CD4-positive, alpha-beta T cell treated with Interleukin-17A for 1 hour (primary cell): ENCODE data around the gene B3GALT4.
"Not testable (repeated sequence)": the region's sequence is repeated elsewhere in the genome, so short reads cannot be mapped to it uniquely, and the experiment has no call there.

Experiments used
- DNase-seq: peaks from one replicate; pipeline ENCODE4 v3.0.0-alpha.2; 2020

B3GALT4 gene

GRCh38 chr6:33276864-33277662 is at the start of gene B3GALT4:
B3GALT4 (plus strand) TSS chr6:33277123; CDS start chr6:33277420, 297 bp downstream.
- DNase-seq: peak; percentile 78

GRCh38 chr6:33235221-33235634 is 41.7 kb upstream of the B3GALT4 start:
- DNase-seq: no peak

- no peak for DNase-seq
These were observed 40.6 kb upstream of the B3GALT4 start for GRCh38 chr6:33236328-33236727.

GRCh38 chr6:33236852-33237251 is 40.1 kb upstream of the B3GALT4 start:
- no peak for DNase-seq

GRCh38 chr6:33237741-33238140 is 39.2 kb upstream of the B3GALT4 start:
- DNase-seq: no peak

- no peak for DNase-seq
These were observed 35.0 kb upstream of the B3GALT4 start for GRCh38 chr6:33241968-33242367.

- no peak for DNase-seq
These were observed 33.4 kb upstream of the B3GALT4 start for GRCh38 chr6:33243476-33243875.

GRCh38 chr6:33247977-33248642 is 28.8 kb upstream of the B3GALT4 start:
- DNase-seq: peak; percentile 91

- DNase-seq: no peak
These were observed 28.3 kb upstream of the B3GALT4 start for GRCh38 chr6:33248643-33248931.

- peak; percentile 99 for DNase-seq
These were observed 27.8 kb upstream of the B3GALT4 start for GRCh38 chr6:33248932-33249731.

- DNase-seq: no peak
These were observed 26.9 kb upstream of the B3GALT4 start for GRCh38 chr6:33249732-33250630.

GRCh38 chr6:33250731-33251130 is 26.2 kb upstream of the B3GALT4 start:
- no peak for DNase-seq

GRCh38 chr6:33251395-33252012 is 25.4 kb upstream of the B3GALT4 start:
- DNase-seq: no peak

GRCh38 chr6:33252759-33253158 is 24.2 kb upstream of the B3GALT4 start:
- DNase-seq: no peak

GRCh38 chr6:33254591-33254990 is 22.3 kb upstream of the B3GALT4 start:
- no peak for DNase-seq

- DNase-seq: no peak
These were observed 17.9 kb upstream of the B3GALT4 start for GRCh38 chr6:33259032-33259431.

GRCh38 chr6:33262490-33262889 is 14.4 kb upstream of the B3GALT4 start:
- not testable (repeated sequence) for DNase-seq

- DNase-seq: no peak
These were observed 12.9 kb upstream of the B3GALT4 start for GRCh38 chr6:33264015-33264414.

GRCh38 chr6:33271117-33271467 is 5.8 kb upstream of the B3GALT4 start:
- DNase-seq: no peak

- DNase-seq: peak; percentile 98
These were observed 5.3 kb upstream of the B3GALT4 start, which contains the start of the genes RPS18 and VPS52 for GRCh38 chr6:33271468-33272274. RPS18 (plus strand) TSS chr6:33272075; CDS start chr6:33272120, 45 bp downstream. VPS52 (minus strand) TSS chr6:33271876; CDS start chr6:33271675, 201 bp downstream.
